ENCODE measurements around the gene LKAAEAR1. TPM values are rescaled to one million over a fixed set of nuclear protein-coding genes. Genes with fewer than 3 reads are reported as not detected.

Gene LKAAEAR1
- total and polyA plus RNA-seq, 2 of the 13 experiments (the other 11 are each of a cell fraction or from before 2014, with no cell fraction given): not detected

DNA sequence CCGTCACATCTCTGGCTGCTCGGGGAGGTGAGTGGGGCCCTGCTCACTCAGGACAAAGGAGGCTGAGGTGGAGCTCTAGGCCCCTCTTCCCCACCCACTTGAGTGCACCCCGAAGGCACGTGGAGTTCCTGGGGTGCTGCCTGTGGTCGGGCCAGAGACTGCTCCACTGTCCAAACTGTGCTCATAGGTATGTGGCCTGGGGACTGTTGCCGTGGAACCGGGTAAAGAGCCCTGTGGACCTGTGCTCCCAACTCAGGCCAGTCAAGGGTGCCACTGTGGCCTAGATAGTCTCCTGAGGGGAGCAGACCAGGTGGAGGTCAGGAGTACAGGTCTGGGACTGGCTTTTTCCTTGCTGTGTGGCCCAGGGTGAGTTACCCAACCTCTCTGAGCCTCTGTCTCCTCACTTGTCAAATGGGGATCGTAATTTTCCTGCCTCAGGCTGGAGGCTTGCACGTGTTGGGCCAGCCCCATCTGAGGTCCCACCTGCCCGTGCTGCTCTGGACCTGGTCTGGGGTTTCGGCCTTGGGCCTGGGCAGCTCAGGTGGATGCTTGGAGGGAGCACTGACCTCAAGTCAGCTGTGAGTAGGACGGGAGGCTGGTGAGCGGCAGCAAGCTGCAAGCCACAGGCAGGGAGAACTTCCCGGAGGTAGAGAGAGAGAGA lies 35.6 kb upstream of the LKAAEAR1 start (continued):
- TF ChIP-seq, protein P1, sequence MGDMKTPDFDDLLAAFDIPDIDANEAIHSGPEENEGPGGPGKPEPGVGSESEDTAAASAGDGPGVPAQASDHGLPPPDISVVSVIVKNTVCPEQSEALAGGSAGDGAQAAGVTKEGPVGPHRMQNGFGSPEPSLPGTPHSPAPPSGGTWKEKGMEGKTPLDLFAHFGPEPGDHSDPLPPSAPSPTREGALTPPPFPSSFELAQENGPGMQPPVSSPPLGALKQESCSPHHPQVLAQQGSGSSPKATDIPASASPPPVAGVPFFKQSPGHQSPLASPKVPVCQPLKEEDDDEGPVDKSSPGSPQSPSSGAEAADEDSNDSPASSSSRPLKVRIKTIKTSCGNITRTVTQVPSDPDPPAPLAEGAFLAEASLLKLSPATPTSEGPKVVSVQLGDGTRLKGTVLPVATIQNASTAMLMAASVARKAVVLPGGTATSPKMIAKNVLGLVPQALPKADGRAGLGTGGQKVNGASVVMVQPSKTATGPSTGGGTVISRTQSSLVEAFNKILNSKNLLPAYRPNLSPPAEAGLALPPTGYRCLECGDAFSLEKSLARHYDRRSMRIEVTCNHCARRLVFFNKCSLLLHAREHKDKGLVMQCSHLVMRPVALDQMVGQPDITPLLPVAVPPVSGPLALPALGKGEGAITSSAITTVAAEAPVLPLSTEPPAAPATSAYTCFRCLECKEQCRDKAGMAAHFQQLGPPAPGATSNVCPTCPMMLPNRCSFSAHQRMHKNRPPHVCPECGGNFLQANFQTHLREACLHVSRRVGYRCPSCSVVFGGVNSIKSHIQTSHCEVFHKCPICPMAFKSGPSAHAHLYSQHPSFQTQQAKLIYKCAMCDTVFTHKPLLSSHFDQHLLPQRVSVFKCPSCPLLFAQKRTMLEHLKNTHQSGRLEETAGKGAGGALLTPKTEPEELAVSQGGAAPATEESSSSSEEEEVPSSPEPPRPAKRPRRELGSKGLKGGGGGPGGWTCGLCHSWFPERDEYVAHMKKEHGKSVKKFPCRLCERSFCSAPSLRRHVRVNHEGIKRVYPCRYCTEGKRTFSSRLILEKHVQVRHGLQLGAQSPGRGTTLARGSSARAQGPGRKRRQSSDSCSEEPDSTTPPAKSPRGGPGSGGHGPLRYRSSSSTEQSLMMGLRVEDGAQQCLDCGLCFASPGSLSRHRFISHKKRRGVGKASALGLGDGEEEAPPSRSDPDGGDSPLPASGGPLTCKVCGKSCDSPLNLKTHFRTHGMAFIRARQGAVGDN (CRISPR knock-in tag; IDR thresholded peaks at IDR 0.05): peak; percentile 57
- TF ChIP-seq ZNF292 (CRISPR knock-in tag; IDR thresholded peaks at IDR 0.05; ENCODE audit: borderline replicate concordance, low read depth): 0 out of 2 replicates have a peak, but pooled peaks have one; percentile 15
- TF ChIP-seq, protein P2, sequence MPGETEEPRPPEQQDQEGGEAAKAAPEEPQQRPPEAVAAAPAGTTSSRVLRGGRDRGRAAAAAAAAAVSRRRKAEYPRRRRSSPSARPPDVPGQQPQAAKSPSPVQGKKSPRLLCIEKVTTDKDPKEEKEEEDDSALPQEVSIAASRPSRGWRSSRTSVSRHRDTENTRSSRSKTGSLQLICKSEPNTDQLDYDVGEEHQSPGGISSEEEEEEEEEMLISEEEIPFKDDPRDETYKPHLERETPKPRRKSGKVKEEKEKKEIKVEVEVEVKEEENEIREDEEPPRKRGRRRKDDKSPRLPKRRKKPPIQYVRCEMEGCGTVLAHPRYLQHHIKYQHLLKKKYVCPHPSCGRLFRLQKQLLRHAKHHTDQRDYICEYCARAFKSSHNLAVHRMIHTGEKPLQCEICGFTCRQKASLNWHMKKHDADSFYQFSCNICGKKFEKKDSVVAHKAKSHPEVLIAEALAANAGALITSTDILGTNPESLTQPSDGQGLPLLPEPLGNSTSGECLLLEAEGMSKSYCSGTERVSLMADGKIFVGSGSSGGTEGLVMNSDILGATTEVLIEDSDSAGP (CRISPR knock-in tag; IDR thresholded peaks at IDR 0.05; ENCODE audit: borderline replicate concordance): peak; percentile 15; the same call in 1 of the 2 replicates
- TF ChIP-seq ZNF20 (CRISPR knock-in tag; IDR thresholded peaks at IDR 0.05): no peak
- TF ChIP-seq SMC3 (IDR thresholded peaks at IDR 0.05; ENCODE audit: low read length): no peak
- TF ChIP-seq, protein P3, sequence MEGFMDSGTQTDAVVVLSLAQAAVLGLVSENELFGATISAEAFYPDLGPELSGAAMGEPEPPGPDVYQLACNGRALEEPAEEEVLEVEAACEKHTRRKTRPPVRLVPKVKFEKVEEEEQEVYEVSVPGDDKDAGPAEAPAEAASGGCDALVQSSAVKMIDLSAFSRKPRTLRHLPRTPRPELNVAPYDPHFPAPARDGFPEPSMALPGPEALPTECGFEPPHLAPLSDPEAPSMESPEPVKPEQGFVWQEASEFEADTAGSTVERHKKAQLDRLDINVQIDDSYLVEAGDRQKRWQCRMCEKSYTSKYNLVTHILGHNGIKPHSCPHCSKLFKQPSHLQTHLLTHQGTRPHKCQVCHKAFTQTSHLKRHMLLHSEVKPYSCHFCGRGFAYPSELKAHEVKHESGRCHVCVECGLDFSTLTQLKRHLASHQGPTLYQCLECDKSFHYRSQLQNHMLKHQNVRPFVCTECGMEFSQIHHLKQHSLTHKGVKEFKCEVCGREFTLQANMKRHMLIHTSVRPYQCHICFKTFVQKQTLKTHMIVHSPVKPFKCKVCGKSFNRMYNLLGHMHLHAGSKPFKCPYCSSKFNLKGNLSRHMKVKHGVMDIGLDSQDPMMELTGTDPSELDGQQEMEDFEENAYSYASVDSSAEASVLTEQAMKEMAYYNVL (CRISPR knock-in tag; IDR thresholded peaks at IDR 0.05; ENCODE audit: borderline replicate concordance): no peak
- TF ChIP-seq, protein P4, sequence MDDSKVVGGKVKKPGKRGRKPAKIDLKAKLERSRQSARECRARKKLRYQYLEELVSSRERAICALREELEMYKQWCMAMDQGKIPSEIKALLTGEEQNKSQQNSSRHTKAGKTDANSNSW (CRISPR knock-in tag; IDR thresholded peaks at IDR 0.05; ENCODE audit: borderline replicate concordance): no peak
- TF ChIP-seq ZNF775 (CRISPR knock-in tag; IDR thresholded peaks at IDR 0.05; ENCODE audit: borderline replicate concordance): no peak
- TF ChIP-seq RFX1 (IDR thresholded peaks at IDR 0.05): no peak
- no peak for TF ChIP-seq ZNF256 (CRISPR knock-in tag; conservative IDR thresholded peaks at IDR 0.05)
- no peak for TF ChIP-seq GLI4 (CRISPR knock-in tag; IDR thresholded peaks at IDR 0.05; ENCODE audit: borderline replicate concordance)
- peak; percentile 83; the same call in 1 of the 2 replicates for TF ChIP-seq ZNF263 (CRISPR knock-in tag; IDR thresholded peaks at IDR 0.05)
- TF ChIP-seq IRX3 (CRISPR knock-in tag; IDR thresholded peaks at IDR 0.05; ENCODE audit: borderline replicate concordance, low read depth): no peak
- TF ChIP-seq TAF1 (CRISPR knock-in tag; IDR thresholded peaks at IDR 0.05): no peak
- TF ChIP-seq, protein P5, sequence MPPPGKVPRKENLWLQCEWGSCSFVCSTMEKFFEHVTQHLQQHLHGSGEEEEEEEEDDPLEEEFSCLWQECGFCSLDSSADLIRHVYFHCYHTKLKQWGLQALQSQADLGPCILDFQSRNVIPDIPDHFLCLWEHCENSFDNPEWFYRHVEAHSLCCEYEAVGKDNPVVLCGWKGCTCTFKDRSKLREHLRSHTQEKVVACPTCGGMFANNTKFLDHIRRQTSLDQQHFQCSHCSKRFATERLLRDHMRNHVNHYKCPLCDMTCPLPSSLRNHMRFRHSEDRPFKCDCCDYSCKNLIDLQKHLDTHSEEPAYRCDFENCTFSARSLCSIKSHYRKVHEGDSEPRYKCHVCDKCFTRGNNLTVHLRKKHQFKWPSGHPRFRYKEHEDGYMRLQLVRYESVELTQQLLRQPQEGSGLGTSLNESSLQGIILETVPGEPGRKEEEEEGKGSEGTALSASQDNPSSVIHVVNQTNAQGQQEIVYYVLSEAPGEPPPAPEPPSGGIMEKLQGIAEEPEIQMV (CRISPR knock-in tag; IDR thresholded peaks at IDR 0.05; ENCODE audit: low read depth): no peak
- TF ChIP-seq, protein P6, sequence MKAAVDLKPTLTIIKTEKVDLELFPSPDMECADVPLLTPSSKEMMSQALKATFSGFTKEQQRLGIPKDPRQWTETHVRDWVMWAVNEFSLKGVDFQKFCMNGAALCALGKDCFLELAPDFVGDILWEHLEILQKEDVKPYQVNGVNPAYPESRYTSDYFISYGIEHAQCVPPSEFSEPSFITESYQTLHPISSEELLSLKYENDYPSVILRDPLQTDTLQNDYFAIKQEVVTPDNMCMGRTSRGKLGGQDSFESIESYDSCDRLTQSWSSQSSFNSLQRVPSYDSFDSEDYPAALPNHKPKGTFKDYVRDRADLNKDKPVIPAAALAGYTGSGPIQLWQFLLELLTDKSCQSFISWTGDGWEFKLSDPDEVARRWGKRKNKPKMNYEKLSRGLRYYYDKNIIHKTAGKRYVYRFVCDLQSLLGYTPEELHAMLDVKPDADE (CRISPR knock-in tag; IDR thresholded peaks at IDR 0.05): no peak
- TF ChIP-seq HDAC1 (CRISPR knock-in tag; IDR thresholded peaks at IDR 0.05): 0 out of 2 replicates have a peak, but pooled peaks have one; percentile 10
- TF ChIP-seq FOXM1 (CRISPR knock-in tag; IDR thresholded peaks at IDR 0.05): no peak
- no peak for TF ChIP-seq POLR2A (IDR thresholded peaks at IDR 0.05; ENCODE audit: insufficient read depth in 1 of 2, low read depth in 2 of 2, low read length in 2 of 2)

Measured in HepG2 (cell line).